ENCODE data around the gene C3.
"Not testable (repeated sequence)": the region's sequence is repeated elsewhere in the genome, so short reads cannot be mapped to it uniquely, and the experiment has no call there.

The C3 gene

GRCh38 chr19:6713773-6714692 is 6.4 kb downstream of the C3 start:
- DNase-seq (ENCODE audit: low read depth in 2 of 2) = no peak

- no peak for DNase-seq (ENCODE audit: low read depth in 2 of 2)
Measured at GRCh38 chr19:6712692-6713670, 7.5 kb downstream of the C3 start.

- DNase-seq (ENCODE audit: low read depth in 2 of 2) = no peak
Measured at GRCh38 chr19:6712231-6712630, 8.2 kb downstream of the C3 start.

- no peak for DNase-seq (ENCODE audit: low read depth in 2 of 2)
Measured at GRCh38 chr19:6711605-6712004, 8.8 kb downstream of the C3 start.

GRCh38 chr19:6711078-6711361 is 9.4 kb downstream of the C3 start:
- DNase-seq (ENCODE audit: low read depth in 2 of 2) = no peak

GRCh38 chr19:6710273-6711077 is 10.0 kb downstream of the C3 start:
- no peak for DNase-seq (ENCODE audit: low read depth in 2 of 2)

GRCh38 chr19:6709549-6709948 is 10.9 kb downstream of the C3 start:
- DNase-seq (ENCODE audit: low read depth in 2 of 2) = no peak

GRCh38 chr19:6708913-6709312 is 11.5 kb downstream of the C3 start:
- not testable (repeated sequence) for DNase-seq (ENCODE audit: low read depth in 2 of 2)

GRCh38 chr19:6708346-6708745 is 12.1 kb downstream of the C3 start:
- no peak for DNase-seq (ENCODE audit: low read depth in 2 of 2)

GRCh38 chr19:6707658-6708018 is 12.8 kb downstream of the C3 start:
- no peak for DNase-seq (ENCODE audit: low read depth in 2 of 2)

GRCh38 chr19:6707011-6707657 is 13.3 kb downstream of the C3 start:
- no peak for DNase-seq (ENCODE audit: low read depth in 2 of 2)

GRCh38 chr19:6706633-6706958 is 13.9 kb downstream of the C3 start:
- no peak for DNase-seq (ENCODE audit: low read depth in 2 of 2)

GRCh38 chr19:6705931-6706632 is 14.4 kb downstream of the C3 start:
- DNase-seq (ENCODE audit: low read depth in 2 of 2) = no peak

GRCh38 chr19:6700586-6701316 is 19.7 kb downstream of the C3 start:
- DNase-seq (ENCODE audit: low read depth in 2 of 2) = no peak

GRCh38 chr19:6699935-6700334 is 20.5 kb downstream of the C3 start:
- DNase-seq (ENCODE audit: low read depth in 2 of 2) = no peak

GRCh38 chr19:6697291-6697690 is 23.2 kb downstream of the C3 start:
- DNase-seq (ENCODE audit: low read depth in 2 of 2) = no peak

GRCh38 chr19:6696239-6696820 is 24.1 kb downstream of the C3 start:
- no peak for DNase-seq (ENCODE audit: low read depth in 2 of 2)

GRCh38 chr19:6694147-6694815 is 26.2 kb downstream of the C3 start:
- no peak for DNase-seq (ENCODE audit: low read depth in 2 of 2)

GRCh38 chr19:6693681-6694080 is 26.8 kb downstream of the C3 start:
- DNase-seq (ENCODE audit: low read depth in 2 of 2) = no peak
